Uterus (tissue), 2 donors: ENCODE results near the gene ABRAXAS1.

Experiments used
- POLR2A ChIP-seq, 2 donors: fragments of 450-650 bp; IDR thresholded peaks; one replicate each; pipeline ENCODE4 v1.6.1; 2016; ENCODE audit warnings: antibody characterized with exemption in 2 of 2, mild to moderate bottlenecking in 1 of 2, moderate library complexity in 1 of 2
- TF ChIP-seq, protein P1 (sequence below), 4 experiments: fragments of 200-600 bp in 2 of 4; fragments of 450-650 bp in 2 of 4; sonication (generic) in 2 of 4; IDR thresholded peaks; one replicate each; pipeline ENCODE4 v1.5.1; 2016 to 2019; ENCODE audit warnings: antibody characterized with exemption in 4 of 4, mild to moderate bottlenecking in 2 of 4, moderate library complexity in 1 of 4

GRCh38 chr4:83456184-83456501, 28.8 kb downstream of the ABRAXAS1 start:
- TF ChIP-seq, protein P1, sequence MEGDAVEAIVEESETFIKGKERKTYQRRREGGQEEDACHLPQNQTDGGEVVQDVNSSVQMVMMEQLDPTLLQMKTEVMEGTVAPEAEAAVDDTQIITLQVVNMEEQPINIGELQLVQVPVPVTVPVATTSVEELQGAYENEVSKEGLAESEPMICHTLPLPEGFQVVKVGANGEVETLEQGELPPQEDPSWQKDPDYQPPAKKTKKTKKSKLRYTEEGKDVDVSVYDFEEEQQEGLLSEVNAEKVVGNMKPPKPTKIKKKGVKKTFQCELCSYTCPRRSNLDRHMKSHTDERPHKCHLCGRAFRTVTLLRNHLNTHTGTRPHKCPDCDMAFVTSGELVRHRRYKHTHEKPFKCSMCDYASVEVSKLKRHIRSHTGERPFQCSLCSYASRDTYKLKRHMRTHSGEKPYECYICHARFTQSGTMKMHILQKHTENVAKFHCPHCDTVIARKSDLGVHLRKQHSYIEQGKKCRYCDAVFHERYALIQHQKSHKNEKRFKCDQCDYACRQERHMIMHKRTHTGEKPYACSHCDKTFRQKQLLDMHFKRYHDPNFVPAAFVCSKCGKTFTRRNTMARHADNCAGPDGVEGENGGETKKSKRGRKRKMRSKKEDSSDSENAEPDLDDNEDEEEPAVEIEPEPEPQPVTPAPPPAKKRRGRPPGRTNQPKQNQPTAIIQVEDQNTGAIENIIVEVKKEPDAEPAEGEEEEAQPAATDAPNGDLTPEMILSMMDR (IDR thresholded peaks at IDR 0.05): no peak
- TF ChIP-seq POLR2A (IDR thresholded peaks at IDR 0.05): no peak
